ENCODE measurements around the gene SERTAD4. TPM values are rescaled to one million over a fixed set of nuclear protein-coding genes. Genes with fewer than 3 reads are reported as not detected.

SERTAD4 gene
- total and polyA plus RNA-seq, 2 experiments from 2014 or later = 1.3 to 1.6 TPM

GRCh38 chr1:210233216-210233494 is 559 bp downstream of the SERTAD4 start:
- Histone ChIP-seq H2AFZ (peak overlapping the region; percentile 93), H3K4me3 (peak overlapping the region; percentile 85), H3K4me1 (ENCODE audit: insufficient read depth) (peaks cover 46% of the 10 kb centered on the region), H3K9me2 (ENCODE audit: insufficient read depth) (no peaks in the 10 kb centered on the region), H3K27me3 (ENCODE audit: insufficient read depth) (peaks cover 82% of the 10 kb centered on the region), H3K27ac (ENCODE audit: low read depth) (no peak overlapping the region), H4K20me1 (replicated peaks; ENCODE audit: insufficient read depth) (no peaks in the 10 kb centered on the region), H3K36me3 (ENCODE audit: insufficient read depth) (no peaks in the 10 kb centered on the region), H3K79me2 (replicated peaks; ENCODE audit: insufficient read depth) (no peaks in the 10 kb centered on the region), H3F3A (replicated peaks; ENCODE audit: low read depth) (peaks cover 5% of the 10 kb centered on the region; the same call in 1 of the 2 replicates), H3K4me2 (peak overlapping the region; percentile 91)
- ATAC-seq = peak; percentile 54
- Mint-ChIP-seq H3K27ac (no peak overlapping the region), H3K36me3 (ENCODE audit: low read depth) (no peaks in the 10 kb centered on the region; the same call in 2 of the 3 replicates), H3K4me1 (peaks cover 24% of the 10 kb centered on the region), H3K27me3 (ENCODE audit: insufficient read depth, low read depth, poor library complexity) (peaks cover 33% of the 10 kb centered on the region), H3K4me3 (peak overlapping the region; percentile 65), H3K9me3 (no peaks in the 10 kb centered on the region)
- DNase-seq (ENCODE audit: low spot score) = peak; percentile 43
- peak; percentile 52 for TF ChIP-seq EZH2 (IDR thresholded peaks at IDR 0.05; ENCODE audit: low read depth, unreplicated experiment)
- TF ChIP-seq CREB1 (CRISPR knock-in tag; IDR thresholded peaks at IDR 0.05; ENCODE audit: low read depth) = no peak

GRCh38 chr1:210233495-210234328 is 1.1 kb downstream of the SERTAD4 start:
- Histone ChIP-seq H3K36me3 (ENCODE audit: insufficient read depth) (no peaks in the 10 kb centered on the region), H3K79me2 (replicated peaks; ENCODE audit: insufficient read depth) (no peaks in the 10 kb centered on the region), H3K4me3 (peak overlapping the region; percentile 85), H3K4me2 (peak overlapping the region; percentile 91), H3K4me1 (ENCODE audit: insufficient read depth) (peaks cover 50% of the 10 kb centered on the region), H3K27ac (ENCODE audit: low read depth) (no peak overlapping the region), H3F3A (replicated peaks; ENCODE audit: low read depth) (peaks cover 5% of the 10 kb centered on the region; the same call in 1 of the 2 replicates), H3K9me2 (ENCODE audit: insufficient read depth) (no peaks in the 10 kb centered on the region), H2AFZ (peak overlapping the region; percentile 93), H4K20me1 (replicated peaks; ENCODE audit: insufficient read depth) (no peaks in the 10 kb centered on the region), H3K27me3 (ENCODE audit: insufficient read depth) (peaks cover 82% of the 10 kb centered on the region)
- Mint-ChIP-seq H3K36me3 (ENCODE audit: low read depth) (no peaks in the 10 kb centered on the region; the same call in 2 of the 3 replicates), H3K4me1 (peaks cover 27% of the 10 kb centered on the region), H3K4me3 (peak overlapping the region; percentile 65), H3K9me3 (no peaks in the 10 kb centered on the region), H3K27me3 (ENCODE audit: insufficient read depth, low read depth, poor library complexity) (peaks cover 33% of the 10 kb centered on the region), H3K27ac (no peak overlapping the region)
- peak; percentile 61 for ATAC-seq
- peak; percentile 68 for DNase-seq (ENCODE audit: low spot score)
- no peak for TF ChIP-seq CTCF (conservative IDR thresholded peaks at IDR 0.05; ENCODE audit: low read depth in 2 of 2)
- TF ChIP-seq POLR2AphosphoS5 (IDR thresholded peaks at IDR 0.05; ENCODE audit: low read depth) = no peak
- no peak for TF ChIP-seq EZH2 (IDR thresholded peaks at IDR 0.05; ENCODE audit: low read depth, unreplicated experiment)
- TF ChIP-seq ZNF114 (CRISPR knock-in tag; IDR thresholded peaks at IDR 0.05) = no peak
- TF ChIP-seq STAT1 (IDR thresholded peaks at IDR 0.05; ENCODE audit: unreplicated experiment) = no peak
- TF ChIP-seq JUNB (IDR thresholded peaks at IDR 0.05; ENCODE audit: unreplicated experiment) = no peak
- no peak for TF ChIP-seq CREB1 (CRISPR knock-in tag; IDR thresholded peaks at IDR 0.05; ENCODE audit: low read depth)
- TF ChIP-seq ZNF331 (CRISPR knock-in tag; IDR thresholded peaks at IDR 0.05; ENCODE audit: low read depth) = no peak
- no peak for TF ChIP-seq NANOG (IDR thresholded peaks at IDR 0.05; ENCODE audit: borderline replicate concordance)
- TF ChIP-seq ETS1 (IDR thresholded peaks at IDR 0.05) = no peak
- no peak for TF ChIP-seq REST (IDR thresholded peaks at IDR 0.05; ENCODE audit: unreplicated experiment)
- TF ChIP-seq EZH2phosphoT487 (IDR thresholded peaks at IDR 0.05; ENCODE audit: unreplicated experiment) = no peak
